Activated CD4-positive, alpha-beta T cell treated with anti-CD3 and anti-CD28 coated beads for 36 hours (primary cell): ENCODE data around the gene UBE2O. TPM values are rescaled to one million over a fixed set of nuclear protein-coding genes. Genes with fewer than 3 reads are reported as not detected.

ENCODE experiments used
- ATAC-seq: fragments of 200-7000 bp; cut with Tn5 transposase; one replicate; pipeline ENCODE4 v1.10.0; 2021; ENCODE audit warnings: mild to moderate bottlenecking, moderate library complexity
- CTCF ChIA-PET: fragments of 350-600 bp; sonication (Branson Sonifier 250); formaldehyde crosslinking; loops from one replicate; lab custom pipeline; 2021; ENCODE audit warnings: antibody characterized with exemption; lab: Charles Lee
- POLR2A ChIA-PET: fragments of 350-600 bp; sonication (Branson Sonifier 250); formaldehyde crosslinking; loops from one replicate; lab custom pipeline; 2021; ENCODE audit warnings: antibody characterized with exemption, inconsistent platforms; lab: Charles Lee
- DNase-seq: peaks from one replicate; pipeline ENCODE4 v3.0.0-alpha.2; 2020
- H3K27ac Mint-ChIP-seq: one replicate; pipeline ENCODE4 v1.8.0; 2021; ENCODE audit warnings: mixed read lengths
- H3K27me3 Mint-ChIP-seq: one replicate; pipeline ENCODE4 v1.8.0; 2021; ENCODE audit warnings: mixed read lengths
- H3K36me3 Mint-ChIP-seq: one replicate; pipeline ENCODE4 v1.8.0; 2021; ENCODE audit warnings: low read depth, mixed read lengths
- H3K4me1 Mint-ChIP-seq: one replicate; pipeline ENCODE4 v1.8.0; 2021; ENCODE audit warnings: mixed read lengths
- H3K4me3 Mint-ChIP-seq: one replicate; pipeline ENCODE4 v1.8.0; 2021; ENCODE audit warnings: mild to moderate bottlenecking, moderate library complexity, mixed read lengths
- H3K9me3 Mint-ChIP-seq: one replicate; pipeline ENCODE4 v1.8.0; 2021; ENCODE audit warnings: low read depth, mixed read lengths
- intact Hi-C, 2 experiments: fragments of 100-400 bp; cut with DNase I in 1 of 2; cut with micrococcal nuclease in 1 of 2; formaldehyde crosslinking; loops; one replicate each; pipeline versions ENCODE4 v1.14.2 to v1.15.1; 2022 to 2024; cut with DNase I, micrococcal nuclease
- total RNA-seq, 2 experiments: library from RNA; stranded (reverse); gene quantifications; one replicate each; pipeline ENCODE4 v1.2.3, GENCODE V29; 2021

UBE2O gene
- total RNA-seq, 2 experiments from 2014 or later = 28.1 to 30.7 TPM

DNA sequence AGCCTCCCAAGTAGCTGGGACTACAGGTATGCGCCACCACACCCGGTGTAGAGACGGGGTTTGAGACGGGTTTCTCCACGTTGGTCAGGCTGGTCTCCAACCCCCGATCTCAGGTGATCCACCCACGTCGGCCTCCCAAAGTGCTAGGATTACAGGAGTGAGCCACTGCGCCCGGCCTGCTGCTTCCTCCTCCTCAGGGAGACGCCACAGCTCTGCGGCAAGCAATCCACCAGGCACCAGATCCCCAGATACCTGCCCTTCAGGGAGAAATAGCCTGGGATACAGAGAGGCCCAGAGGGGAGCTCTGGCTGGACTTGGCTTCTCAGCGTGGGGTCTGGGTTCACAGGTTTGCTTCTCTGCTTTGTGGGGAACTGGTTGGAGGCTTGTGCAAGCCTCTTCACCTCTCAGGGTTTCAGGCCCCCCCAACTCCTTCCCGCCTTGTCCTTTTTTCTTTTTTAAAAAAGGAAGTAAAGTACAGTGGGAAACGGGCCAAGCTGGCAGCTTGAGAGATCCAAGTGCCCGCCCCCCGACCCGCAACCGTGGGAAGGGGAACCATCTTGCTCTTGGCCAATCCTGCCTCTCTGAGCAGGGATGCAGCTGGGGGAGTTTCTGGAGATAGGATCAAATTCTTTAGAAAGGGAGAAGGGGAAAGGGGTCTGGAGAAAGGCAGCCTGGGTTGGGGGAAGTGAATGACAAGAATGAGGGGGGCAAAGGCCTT, 71.2 kb downstream of the UBE2O start:
- intact Hi-C loops = loop anchor here (5.0 to 10.0 kb wide), 3 partner anchors 331 to 597 kb away; partner anchors contain the start of genes MXRA7 (in 1 of the 2), UNK (in 1 of the 2) and WBP2 (in 1 of the 2)
- Mint-ChIP-seq H3K36me3 (no peaks in the 10 kb centered on the region), H3K27me3 (no peaks in the 10 kb centered on the region), H3K4me3 (peak overlapping the region; percentile 85), H3K9me3 (no peaks in the 10 kb centered on the region), H3K4me1 (peaks cover 12% of the 10 kb centered on the region), H3K27ac (no peak overlapping the region)
- no peak for DNase-seq
- ATAC-seq = no peak
- CTCF ChIA-PET = interaction anchor here (1.0 to 5.4 kb wide), 4 partner anchors 16 to 214 kb away, joined by 3 to 43 read pairs (median 4); partner anchors contain the start of gene PRPSAP1
- POLR2A ChIA-PET = interaction anchor here (0.6 kb wide), 1 partner anchor 1577 kb away, joined by 6 read pairs; the partner anchor contains the start of gene TNRC6C

DNA sequence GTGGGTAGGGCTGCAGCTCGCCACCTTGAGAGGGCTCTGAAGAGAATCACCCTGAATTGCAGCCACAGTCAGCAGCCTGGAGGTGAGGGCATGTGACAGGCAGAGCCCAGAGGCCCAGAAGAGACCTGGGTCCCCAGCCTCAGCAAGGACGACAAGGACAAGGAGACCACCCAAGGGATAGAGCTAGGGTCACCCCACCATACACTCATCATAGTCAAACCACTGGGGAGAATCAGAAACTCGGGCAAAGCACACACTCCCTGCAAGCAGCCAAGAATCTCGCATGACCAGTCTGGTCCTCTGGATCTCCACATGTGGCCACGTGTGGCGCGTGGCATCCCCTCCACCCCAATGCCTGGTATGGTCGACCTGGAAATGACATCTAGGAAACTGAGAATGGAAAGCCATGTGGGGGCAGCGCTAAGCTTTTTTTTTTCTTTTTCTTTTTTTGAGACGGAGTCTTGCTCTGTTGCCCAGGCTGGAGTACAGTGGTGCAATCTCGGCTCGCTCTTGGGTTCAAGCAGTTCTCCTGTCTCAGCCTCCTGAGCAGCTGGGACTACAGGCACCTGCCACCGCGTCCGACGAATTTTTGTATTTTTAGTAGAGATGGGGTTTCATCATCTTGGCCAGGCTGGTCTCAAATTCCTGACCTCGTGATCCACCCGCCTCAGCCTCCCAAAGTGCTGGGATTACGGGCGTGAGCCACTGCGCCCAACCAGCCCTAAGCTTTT, 73.1 kb downstream of the UBE2O start:
- POLR2A ChIA-PET = no interaction called here
- no peak overlapping the region for H3K27ac Mint-ChIP-seq
- DNase-seq = no peak
- H3K4me3 Mint-ChIP-seq = no peak overlapping the region
- H3K9me3 Mint-ChIP-seq = no peaks in the 10 kb centered on the region
- ATAC-seq = no peak
- intact Hi-C loops = loop anchor here (5.0 to 10.0 kb wide), 3 partner anchors 332 to 595 kb away; partner anchors contain the start of genes MXRA7 (in 1 of the 2), UNK (in 1 of the 2) and WBP2 (in 1 of the 2)
- H3K27me3 Mint-ChIP-seq = no peaks in the 10 kb centered on the region
- peaks cover 4% of the 10 kb centered on the region for H3K4me1 Mint-ChIP-seq
- CTCF ChIA-PET = interaction anchor here (0.7 to 2.3 kb wide), 5 partner anchors 18 to 437 kb away, joined by 3 to 12 read pairs (median 4); no protein-coding TSS in a partner anchor
- H3K36me3 Mint-ChIP-seq = no peaks in the 10 kb centered on the region

DNA sequence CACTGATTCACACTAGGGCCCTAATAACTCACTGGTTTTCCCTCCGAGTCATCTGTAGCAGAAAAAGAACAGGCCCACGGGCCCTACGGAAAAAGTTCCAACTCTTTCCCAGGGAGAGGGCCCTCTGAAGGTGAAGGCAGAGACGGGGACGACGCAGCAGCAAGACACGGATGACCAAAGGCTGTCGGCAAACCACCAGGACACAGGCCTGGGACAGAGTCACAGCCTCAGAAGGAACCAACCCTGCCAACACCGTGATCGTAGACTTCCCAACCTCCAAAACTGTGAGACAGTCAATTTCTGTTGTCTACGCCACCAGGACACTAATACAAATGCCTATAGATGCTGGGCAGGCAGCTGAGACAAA, 73.7 kb downstream of the UBE2O start:
- intact Hi-C loops = no loop called here
- Mint-ChIP-seq H3K36me3 (no peaks in the 10 kb centered on the region), H3K9me3 (no peaks in the 10 kb centered on the region), H3K4me1 (peaks cover 4% of the 10 kb centered on the region), H3K27ac (no peak overlapping the region), H3K27me3 (no peaks in the 10 kb centered on the region), H3K4me3 (no peak overlapping the region)
- ChIA-PET POLR2A (no interaction called here), CTCF (interaction anchor here (1.0 to 2.3 kb wide), 2 partner anchors 19 to 26 kb away, joined by 3 to 12 read pairs; no protein-coding TSS in a partner anchor)
- DNase-seq = no peak
- no peak for ATAC-seq

DNA sequence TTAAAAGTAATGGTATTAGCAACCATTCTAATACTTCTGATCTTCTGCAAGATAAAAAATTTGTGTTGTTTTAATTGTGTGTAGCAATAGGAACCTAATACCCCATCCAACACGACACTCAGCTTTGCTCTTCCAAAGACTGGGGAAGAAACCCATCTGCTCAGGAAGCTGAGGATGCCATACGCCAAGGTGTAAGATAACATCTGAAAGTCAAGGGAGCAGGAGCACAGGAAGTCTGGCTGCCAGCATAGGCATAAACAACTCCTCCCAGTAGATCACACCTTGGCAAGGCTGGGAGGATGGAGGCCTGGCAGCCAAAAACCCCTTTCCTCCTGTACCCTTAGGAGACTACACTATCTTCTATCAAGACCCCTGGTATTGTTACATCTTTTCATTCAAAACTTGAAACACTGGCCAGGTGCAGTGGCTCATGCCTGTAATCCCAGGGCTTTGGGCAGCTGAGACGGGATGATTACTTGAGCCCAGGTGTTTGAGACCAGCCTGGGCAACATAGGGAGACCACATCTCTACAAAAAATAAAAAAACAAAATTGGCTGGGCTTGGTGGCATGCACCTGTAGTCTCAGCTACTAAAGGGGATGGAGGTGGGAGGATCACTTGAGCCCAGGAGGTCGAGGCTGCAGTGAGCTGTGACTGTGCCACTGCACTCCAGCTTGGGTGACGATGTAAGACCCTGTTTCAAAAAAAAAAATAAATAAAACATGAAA, 74.2 kb downstream of the UBE2O start:
- CTCF ChIA-PET = interaction anchor here (0.5 to 1.0 kb wide), 2 partner anchors 26 to 375 kb away, joined by 3 read pairs; no protein-coding TSS in a partner anchor
- no peaks in the 10 kb centered on the region for H3K36me3 Mint-ChIP-seq
- H3K27ac Mint-ChIP-seq = no peak overlapping the region
- no peaks in the 10 kb centered on the region for H3K9me3 Mint-ChIP-seq
- DNase-seq (no peak), ATAC-seq (no peak)
- peaks cover 3% of the 10 kb centered on the region for H3K4me1 Mint-ChIP-seq
- POLR2A ChIA-PET = no interaction called here
- H3K27me3 Mint-ChIP-seq = no peaks in the 10 kb centered on the region
- no peak overlapping the region for H3K4me3 Mint-ChIP-seq
- intact Hi-C loops = no loop called here

DNA sequence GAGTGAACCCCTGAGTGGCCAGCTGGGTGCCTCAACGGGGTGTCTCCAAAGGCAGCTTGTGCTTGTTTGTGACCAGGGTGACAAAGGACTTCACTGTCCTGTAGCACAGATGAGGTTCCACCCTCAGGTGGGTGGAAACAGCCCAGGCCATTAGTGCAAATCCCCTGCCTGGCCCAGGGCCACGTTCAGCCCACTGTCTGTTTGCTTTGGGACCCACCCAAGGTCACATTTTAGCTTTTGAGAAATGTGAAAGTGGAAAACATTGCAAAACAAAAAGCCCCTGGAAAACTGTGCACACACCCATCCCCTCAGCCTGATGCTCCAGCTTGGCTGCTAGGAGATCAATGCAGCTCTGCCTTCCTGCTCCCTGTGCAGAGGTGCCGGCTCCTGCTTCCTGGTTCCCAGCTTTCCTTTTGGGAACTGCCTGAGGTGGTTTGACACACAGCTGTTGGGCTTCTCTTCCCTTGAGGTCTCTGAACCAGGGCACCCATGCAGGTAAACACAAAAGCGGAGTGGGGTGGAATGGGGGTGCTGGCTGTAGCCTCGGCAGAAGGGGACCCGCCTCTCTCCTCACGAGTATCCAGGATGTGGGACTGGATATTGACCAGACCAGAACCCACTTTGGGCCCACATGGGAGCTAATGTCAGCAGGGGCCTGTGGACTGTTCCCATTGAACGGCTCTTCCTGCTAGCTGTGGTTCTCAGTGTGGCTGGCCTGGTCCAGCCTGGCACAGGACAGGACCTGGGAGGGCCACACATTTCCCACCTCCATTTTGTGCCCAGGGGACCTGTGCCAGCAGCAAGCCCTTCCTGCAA, 76.4 kb downstream of the UBE2O start:
- Mint-ChIP-seq H3K27ac (no peak overlapping the region), H3K4me3 (no peak overlapping the region), H3K36me3 (no peaks in the 10 kb centered on the region), H3K27me3 (no peaks in the 10 kb centered on the region), H3K4me1 (peaks cover 4% of the 10 kb centered on the region), H3K9me3 (no peaks in the 10 kb centered on the region)
- intact Hi-C loops = no loop called here
- ChIA-PET CTCF (interaction anchor here (1.0 to 1.3 kb wide), 4 partner anchors 9 to 89 kb away, joined by 3 to 6 read pairs (median 3); no protein-coding TSS in a partner anchor), POLR2A (no interaction called here)
- DNase-seq (no peak), ATAC-seq (no peak)

DNA sequence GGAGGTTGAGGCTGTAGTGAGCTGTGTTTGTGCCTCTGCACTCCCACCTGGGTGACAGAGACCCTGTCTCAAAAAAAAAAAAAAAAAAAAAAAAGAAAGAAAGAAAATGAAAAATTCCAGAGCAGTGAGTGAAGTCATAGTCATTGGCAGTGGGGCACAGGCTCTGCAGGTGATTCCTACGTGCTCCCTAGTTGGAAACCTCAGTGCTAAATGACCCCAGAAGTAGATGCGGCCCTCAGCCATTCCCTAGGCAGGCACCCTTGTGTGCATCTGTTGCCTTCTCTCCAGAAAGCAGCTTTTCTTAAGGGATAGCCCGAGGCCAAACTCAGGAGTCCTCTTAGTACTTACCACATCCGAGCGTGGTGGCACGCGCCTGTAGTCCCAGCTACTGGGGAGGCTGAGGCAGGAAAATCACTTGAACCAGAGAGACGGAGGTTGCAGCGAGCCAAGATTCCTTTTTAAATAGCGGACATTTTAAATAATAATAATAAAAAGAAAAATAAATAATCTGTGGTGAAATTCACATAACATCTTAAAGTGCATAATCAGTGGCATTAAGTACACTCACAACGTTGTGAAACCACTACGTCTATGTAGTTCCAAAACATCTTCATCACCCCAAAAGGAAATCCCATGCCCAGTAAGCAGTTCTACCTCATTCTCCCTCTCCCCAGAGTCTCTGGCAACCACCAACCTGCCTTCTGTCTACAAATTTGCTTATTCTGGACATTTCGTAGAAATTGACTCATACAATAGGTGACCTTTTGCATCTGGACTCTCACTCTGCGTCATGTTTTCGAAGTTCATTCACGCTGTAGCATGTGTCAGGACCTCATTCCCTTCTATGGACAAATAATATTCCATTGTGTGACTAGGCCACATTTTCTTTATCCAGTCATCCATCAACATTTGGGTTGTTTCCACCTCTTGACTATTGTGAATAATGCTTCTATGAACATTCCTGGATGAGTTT, 81.0 kb downstream of the UBE2O start:
- ATAC-seq (peak; percentile 70), DNase-seq (no peak)
- H3K9me3 Mint-ChIP-seq = no peaks in the 10 kb centered on the region
- no peaks in the 10 kb centered on the region for H3K36me3 Mint-ChIP-seq
- intact Hi-C loops = no loop called here
- no peak overlapping the region for H3K27ac Mint-ChIP-seq
- no peak overlapping the region for H3K4me3 Mint-ChIP-seq
- no peaks in the 10 kb centered on the region for H3K27me3 Mint-ChIP-seq
- ChIA-PET POLR2A (interaction anchor here (1.0 kb wide), 1 partner anchor 13 kb away, joined by 3 read pairs; the partner anchor contains the start of gene SPHK1), CTCF (no interaction called here)
- peaks cover 4% of the 10 kb centered on the region for H3K4me1 Mint-ChIP-seq

DNA sequence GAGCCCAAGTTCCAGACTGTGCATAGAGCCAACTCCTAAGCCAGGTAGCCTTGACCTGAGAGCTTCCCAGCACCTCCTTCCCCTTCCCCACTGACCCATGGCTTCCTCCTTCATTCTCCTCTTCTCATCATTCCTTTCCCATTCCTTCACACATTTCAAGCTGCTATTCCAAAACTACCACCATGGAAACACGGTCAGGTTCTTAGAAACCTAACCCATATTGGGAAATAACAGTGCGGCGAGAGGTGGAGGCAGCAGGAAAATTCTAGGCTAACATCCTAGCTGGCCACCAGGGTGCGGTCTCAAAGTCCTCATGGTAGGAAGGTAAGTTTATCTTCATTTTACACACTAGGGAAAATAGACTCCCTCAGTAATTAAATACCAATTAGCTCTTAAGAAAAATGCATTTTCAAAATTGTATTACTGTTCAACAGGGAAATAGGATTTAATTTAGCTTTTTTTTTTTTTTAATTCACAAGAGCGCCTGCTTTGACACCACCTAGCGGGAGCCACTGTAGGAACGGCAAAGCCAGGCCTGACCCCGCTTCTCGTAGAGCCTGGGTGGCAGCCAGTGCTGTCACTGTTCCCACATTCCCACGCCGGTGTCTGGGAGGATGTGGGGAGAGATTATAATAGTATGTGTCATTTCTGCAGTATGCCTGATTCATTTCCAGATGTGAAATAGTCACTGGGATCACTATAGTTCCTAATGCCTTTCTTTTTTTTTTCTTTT, 82.5 kb downstream of the UBE2O start:
- Mint-ChIP-seq H3K27ac (no peak overlapping the region), H3K36me3 (no peaks in the 10 kb centered on the region), H3K4me1 (peaks cover 4% of the 10 kb centered on the region), H3K4me3 (no peak overlapping the region), H3K9me3 (no peaks in the 10 kb centered on the region), H3K27me3 (no peaks in the 10 kb centered on the region)
- ATAC-seq (no peak), DNase-seq (peak; percentile 35)
- ChIA-PET POLR2A (interaction anchor here (0.8 kb wide), 1 partner anchor 17 kb away, joined by 5 read pairs; no protein-coding TSS in a partner anchor), CTCF (interaction anchor here (0.5 to 2.7 kb wide), 7 partner anchors 8 to 356 kb away, joined by 3 to 12 read pairs (median 3); partner anchors contain the start of gene QRICH2)
- intact Hi-C loops = no loop called here

DNA sequence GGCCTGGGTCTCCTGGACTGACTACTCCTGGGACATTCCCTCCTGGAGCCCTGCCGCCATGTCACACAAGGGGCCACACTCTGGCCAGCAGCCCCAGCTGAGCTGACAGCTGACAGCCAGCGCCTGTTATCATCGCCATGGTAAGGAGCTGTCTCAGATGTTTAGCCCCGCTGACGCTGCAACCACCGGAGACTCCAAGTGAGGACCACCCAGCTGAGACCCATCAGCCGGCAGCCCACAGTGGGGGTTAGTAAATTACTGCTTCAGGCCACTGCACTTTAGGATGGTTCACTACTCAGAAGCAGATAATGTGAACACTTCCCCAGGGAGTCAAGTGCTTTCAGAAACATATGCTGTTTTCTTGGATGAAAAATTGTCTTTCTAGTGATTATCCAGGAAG, 83.1 kb downstream of the UBE2O start:
- H3K4me1 Mint-ChIP-seq = peaks cover 4% of the 10 kb centered on the region
- ATAC-seq (no peak), DNase-seq (no peak)
- no peak overlapping the region for H3K27ac Mint-ChIP-seq
- no peaks in the 10 kb centered on the region for H3K9me3 Mint-ChIP-seq
- ChIA-PET CTCF (interaction anchor here (0.7 to 2.7 kb wide), 3 partner anchors 29 to 355 kb away, joined by 3 to 12 read pairs (median 4); no protein-coding TSS in a partner anchor), POLR2A (no interaction called here)
- H3K36me3 Mint-ChIP-seq = no peaks in the 10 kb centered on the region
- no peak overlapping the region for H3K4me3 Mint-ChIP-seq
- intact Hi-C loops = no loop called here
- no peaks in the 10 kb centered on the region for H3K27me3 Mint-ChIP-seq

DNA sequence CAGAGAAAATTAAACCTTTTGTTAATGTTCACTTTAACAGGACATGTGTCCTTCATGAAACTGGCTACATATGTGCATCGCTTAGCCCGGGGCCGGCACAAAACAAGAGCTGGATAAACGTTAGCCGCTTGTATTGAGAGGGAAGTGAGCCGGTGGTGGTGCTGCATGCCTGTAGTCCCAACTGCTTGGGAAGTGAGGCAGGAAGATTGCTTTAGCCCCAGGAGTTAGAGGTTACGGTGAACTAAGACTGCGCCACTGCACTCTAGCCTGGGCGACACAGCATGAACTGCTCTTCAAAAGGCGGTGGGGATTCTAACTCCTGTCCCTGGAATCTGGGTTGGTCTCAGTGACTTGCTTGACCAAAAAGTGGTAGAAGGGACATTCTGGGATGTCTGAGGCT, 83.6 kb downstream of the UBE2O start:
- ATAC-seq = no peak
- Mint-ChIP-seq H3K9me3 (no peaks in the 10 kb centered on the region), H3K4me1 (peaks cover 4% of the 10 kb centered on the region), H3K4me3 (no peak overlapping the region), H3K36me3 (no peaks in the 10 kb centered on the region), H3K27me3 (no peaks in the 10 kb centered on the region), H3K27ac (no peak overlapping the region)
- CTCF ChIA-PET = interaction anchor here (0.7 to 2.7 kb wide), 2 partner anchors 29 to 355 kb away, joined by 4 to 12 read pairs; no protein-coding TSS in a partner anchor
- no peak for DNase-seq
- POLR2A ChIA-PET = no interaction called here
- intact Hi-C loops = no loop called here
